H1 (cell line): Measurements from ENCODE around the gene PLAAT2. TPM values are rescaled to one million over a fixed set of nuclear protein-coding genes. Genes with fewer than 3 reads are reported as not detected.

Experiments
- CTCF ChIA-PET: fragments of 300-600 bp; sonication (Branson Sonifier 250); formaldehyde crosslinking; loops from one replicate; lab custom pipeline; 2021; ENCODE audit not compliant: partially characterized antibody; lab: Charles Lee
- POLR2A ChIA-PET: fragments of 300-600 bp; sonication (Branson Sonifier 250); formaldehyde crosslinking; loops from one replicate; lab custom pipeline; 2021; ENCODE audit warnings: inconsistent platforms; ENCODE audit not compliant: partially characterized antibody; lab: Charles Lee
- DNase-seq, 2 experiments: peaks; one replicate each; pipeline versions ENCODE4 v3.0.0 to v3.0.0-alpha.2; 2010 to 2022; ENCODE audit warnings: low spot score in 2 of 2, low read depth in 1 of 2, mixed read lengths in 1 of 2
- FAIRE-seq: peaks from 2 replicates; lab custom pipeline; 2011; peaks lifted over from hg19 to GRCh38; lab: Jason Lieb, UNC
- H2AFZ ChIP-seq: 2 replicates; pipeline ENCODE4 v1.8.1; 2012; ENCODE audit warnings: low read length, inconsistent platforms
- H2AK5ac ChIP-seq: 2 replicates; pipeline ENCODE4 v1.6.1; 2013; ENCODE audit warnings: low read depth, low read length
- H2BK120ac ChIP-seq: replicated peaks from 2 replicates; pipeline ENCODE3; 2013; ENCODE audit warnings: low read depth, low read length, inconsistent platforms
- H2BK12ac ChIP-seq: 2 replicates; pipeline ENCODE4 v1.6.1; 2013; ENCODE audit warnings: low read depth, low read length
- H2BK15ac ChIP-seq: 2 replicates; pipeline ENCODE4 v1.6.1; 2013; ENCODE audit warnings: low read length
- H2BK20ac ChIP-seq: 2 replicates; pipeline ENCODE4 v1.6.1; 2013; ENCODE audit warnings: low read length
- H2BK5ac ChIP-seq: 2 replicates; pipeline ENCODE4 v1.6.1; 2013; ENCODE audit warnings: low read depth, low read length
- H3K14ac ChIP-seq: 2 replicates; pipeline ENCODE4 v1.6.1; 2013; ENCODE audit warnings: inconsistent platforms; ENCODE audit not compliant: insufficient read length
- H3K18ac ChIP-seq: 2 replicates; pipeline ENCODE4 v1.6.1; 2013; ENCODE audit warnings: low read length; ENCODE audit errors: extremely low read depth
- H3K23ac ChIP-seq: 2 replicates; pipeline ENCODE4 v1.6.1; 2013; ENCODE audit warnings: inconsistent platforms; ENCODE audit not compliant: insufficient read length
- H3K23me2 ChIP-seq: 2 replicates; pipeline ENCODE4 v1.6.1; 2013; ENCODE audit warnings: low read depth, low read length
- H3K27ac ChIP-seq: 2 replicates; pipeline ENCODE4 v1.6.1; 2011; ENCODE audit warnings: low read depth, low read length, inconsistent platforms
- H3K27me3 ChIP-seq, 4 experiments: replicated peaks in 1 of 4; 1 replicate in 1 of 4; 2 replicates in 3 of 4; pipeline versions ENCODE4 v1.6.1 to v1.8.1; 2011 to 2013; ENCODE audit warnings: low read length in 3 of 4, mild to moderate bottlenecking in 3 of 4, inconsistent platforms in 2 of 4, mixed read lengths in 2 of 4, moderate library complexity in 1 of 4; ENCODE audit not compliant: control insufficient read depth in 3 of 4, insufficient read depth in 3 of 4; ENCODE audit errors: extremely low read depth in 1 of 4
- H3K36me3 ChIP-seq, 4 experiments: 2 replicates each; pipeline versions ENCODE4 v1.6.1 to v1.8.1; 2011 to 2013; ENCODE audit warnings: mild to moderate bottlenecking in 4 of 4, low read length in 3 of 4, moderate library complexity in 2 of 4, control low read depth in 1 of 4, inconsistent platforms in 1 of 4; ENCODE audit not compliant: insufficient read depth in 4 of 4, control insufficient read depth in 2 of 4
- H3K4ac ChIP-seq: replicated peaks from 2 replicates; pipeline ENCODE3; 2013; ENCODE audit warnings: low read length, low read depth, mixed read lengths, inconsistent platforms; ENCODE audit not compliant: insufficient read length
- H3K4me1 ChIP-seq, 4 experiments: replicated peaks in 1 of 4; 1 replicate in 1 of 4; 2 replicates in 3 of 4; pipeline versions ENCODE4 v1.6.1 to v1.8.1; 2011 to 2013; ENCODE audit warnings: low read length in 3 of 4, inconsistent platforms in 2 of 4, mixed read lengths in 1 of 4; ENCODE audit not compliant: insufficient read depth in 4 of 4, control insufficient read depth in 3 of 4
- H3K4me2 ChIP-seq, 2 experiments: 2 replicates each; pipeline versions ENCODE4 v1.6.1 to v1.8.1; 2011 to 2013; ENCODE audit warnings: low read depth in 2 of 2, low read length in 2 of 2, control low read depth in 1 of 2, inconsistent platforms in 1 of 2, mild to moderate bottlenecking in 1 of 2; ENCODE audit not compliant: insufficient read depth in 1 of 2
- H3K4me3 ChIP-seq, 4 experiments: fragments of 200-600, 300-600 bp in 1 of 4; sonication (generic), shearing (Covaris generic), sonication (Bioruptor Twin) in 1 of 4; 2 replicates each; pipeline versions ENCODE4 v1.5.1 to v1.8.1; 2011 to 2016; ENCODE audit warnings: low read length in 4 of 4, low read depth in 3 of 4, control low read depth in 2 of 4, inconsistent platforms in 2 of 4, mild to moderate bottlenecking in 2 of 4, mixed read lengths in 1 of 4, moderate library complexity in 1 of 4; ENCODE audit not compliant: insufficient read depth in 2 of 4; ENCODE audit errors: extremely low read depth in 1 of 4
- H3K56ac ChIP-seq: replicated peaks from 2 replicates; pipeline ENCODE3; 2013; ENCODE audit warnings: low read depth, mild to moderate bottlenecking, mixed read lengths, low read length, inconsistent platforms; ENCODE audit not compliant: insufficient read length
- H3K79me1 ChIP-seq: 2 replicates; pipeline ENCODE4 v1.6.1; 2013; ENCODE audit warnings: low read depth, low read length, control low read depth
- H3K79me2 ChIP-seq, 2 experiments: 2 replicates each; pipeline versions ENCODE4 v1.6.1 to v1.8.1; 2012 to 2013; ENCODE audit warnings: low read length in 2 of 2, mild to moderate bottlenecking in 2 of 2, inconsistent platforms in 1 of 2; ENCODE audit not compliant: insufficient read depth in 2 of 2, control insufficient read depth in 1 of 2
- H3K9ac ChIP-seq, 4 experiments: replicated peaks in 1 of 4; 1 replicate in 1 of 4; 2 replicates in 3 of 4; pipeline versions ENCODE4 v1.6.1 to v1.8.1; 2011 to 2013; ENCODE audit warnings: low read depth in 3 of 4, low read length in 3 of 4, control low read depth in 2 of 4, mild to moderate bottlenecking in 2 of 4, moderate library complexity in 2 of 4, inconsistent platforms in 1 of 4; ENCODE audit errors: extremely low read depth in 1 of 4
- H3K9me3 ChIP-seq, 2 experiments: 2 replicates each; pipeline versions ENCODE4 v1.6.1 to v1.8.1; 2012 to 2013; ENCODE audit warnings: mild to moderate bottlenecking in 2 of 2, moderate library complexity in 2 of 2, control low read depth in 1 of 2, inconsistent platforms in 1 of 2, low read depth in 1 of 2, low read length in 1 of 2, mixed read lengths in 1 of 2; ENCODE audit not compliant: insufficient read depth in 2 of 2
- H4K20me1 ChIP-seq, 2 experiments: replicated peaks in 1 of 2; 2 replicates each; pipeline versions ENCODE3 to v1.8.1; 2011 to 2013; ENCODE audit warnings: inconsistent platforms in 2 of 2, low read length in 2 of 2, mild to moderate bottlenecking in 1 of 2; ENCODE audit not compliant: insufficient read depth in 2 of 2, control insufficient read depth in 1 of 2
- H4K5ac ChIP-seq: 2 replicates; pipeline ENCODE4 v1.6.1; 2013; ENCODE audit warnings: low read length, low read depth, mixed read lengths, inconsistent platforms; ENCODE audit not compliant: insufficient read length
- H4K8ac ChIP-seq: 2 replicates; pipeline ENCODE4 v1.8.0; 2013; ENCODE audit warnings: mild to moderate bottlenecking, moderate library complexity, low read length, inconsistent platforms; ENCODE audit not compliant: insufficient read depth; ENCODE audit errors: extremely low read depth
- H4K91ac ChIP-seq: replicated peaks from 2 replicates; pipeline ENCODE3; 2013; ENCODE audit warnings: low read length, mixed read lengths, inconsistent platforms; ENCODE audit not compliant: insufficient read length
- ASH2L ChIP-seq: fragments of 200-600, 300-600 bp; sonication (generic); IDR thresholded peaks from one replicate; pipeline ENCODE4 v1.7.1; 2017; ENCODE audit warnings: low read length
- BACH1 ChIP-seq: IDR thresholded peaks from 2 replicates; pipeline ENCODE4 v1.6.1; 2012; ENCODE audit warnings: low read length, improper control_type of control experiment
- BRCA1 ChIP-seq: IDR thresholded peaks from 2 replicates; pipeline ENCODE4 v1.6.1; 2012; ENCODE audit warnings: low read depth, low read length, improper control_type of control experiment
- CREB1 ChIP-seq: IDR thresholded peaks from 2 replicates; pipeline ENCODE4 v1.6.1; 2012; ENCODE audit warnings: inconsistent platforms
- HDAC6 ChIP-seq: IDR thresholded peaks from one replicate; pipeline ENCODE4 v1.7.1; 2012; ENCODE audit warnings: low read depth, mild to moderate bottlenecking, inconsistent platforms, low read length, moderate library complexity
- JUND ChIP-seq: IDR thresholded peaks from 2 replicates; pipeline ENCODE4 v1.6.1; 2011; ENCODE audit warnings: mild to moderate bottlenecking, improper control_type of control experiment, low read length
- KDM1A ChIP-seq: fragments of 200-600, 300-600 bp; sonication (generic); IDR thresholded peaks from 2 replicates; pipeline ENCODE4 v1.7.1; 2016; ENCODE audit warnings: mild to moderate bottlenecking, low read length, borderline replicate concordance
- POU5F1 ChIP-seq: IDR thresholded peaks from 2 replicates; pipeline ENCODE4 v1.6.1; 2011; ENCODE audit warnings: low read depth, mild to moderate bottlenecking, low read length, moderate library complexity
- SAP30 ChIP-seq: fragments of 300-600 bp; sonication (generic); IDR thresholded peaks from 2 replicates; pipeline ENCODE4 v1.7.1; 2012; ENCODE audit warnings: low read length, moderate library complexity, mild to moderate bottlenecking, inconsistent platforms; ENCODE audit not compliant: insufficient read depth, insufficient replicate concordance
- SIX5 ChIP-seq: IDR thresholded peaks from 2 replicates; pipeline ENCODE4 v1.6.1; 2011; ENCODE audit warnings: mild to moderate bottlenecking, low read depth, low read length
- TCF12 ChIP-seq: IDR thresholded peaks from 2 replicates; pipeline ENCODE4 v1.6.1; 2011; ENCODE audit warnings: low read depth, mild to moderate bottlenecking, low read length
- YY1 ChIP-seq: IDR thresholded peaks from 2 replicates; pipeline ENCODE4 v1.6.1; 2011; ENCODE audit warnings: low read depth, mild to moderate bottlenecking, low read length
- WGBS, 2 experiments: shearing (Covaris generic) in 1 of 2; methylation state at CpG; one replicate each; pipeline versions ENCODE4 v1.1.6 to v1.1.7; 2013 to 2015; ENCODE audit warnings: low lambda C conversion rate in 2 of 2, mixed read lengths in 2 of 2, inconsistent platforms in 1 of 2, low coverage in 1 of 2, missing lambda C conversion rate in 1 of 2; ENCODE audit not compliant: insufficient replicate concordance in 2 of 2, insufficient coverage in 1 of 2, insufficient read length in 1 of 2; ENCODE audit errors: extremely low coverage in 1 of 2, missing lambda C conversion rate in 1 of 2; 5-methylcytosine and 5-hydroxymethylcytosine counted together
- polyA plus RNA-seq, 7 experiments: library from polyadenylated mRNA; depleted of rRNA in 3 of 7; stranded (reverse) in 5 of 7; unstranded in 2 of 7; fragments of >200 nt in 5 of 7; fragments of 200-250 nt in 2 of 7; gene quantifications; 1 replicate in 5 of 7; 2 replicates in 1 of 7; 4 replicates in 1 of 7; pipeline versions ENCODE4 v1.2.1 to v1.2.3, GENCODE V29; 2011 to 2013; ENCODE audit warnings: missing spikeins in 2 of 7, mixed read lengths in 2 of 7
- total RNA-seq: library from RNA; stranded (reverse); fragmentation: NEBNext Ultra II Directional; extraction: Animal tissue kit (Norgen Biotek cat#: 25700); gene quantifications from 2 replicates; pipeline ENCODE4 v1.2.1, GENCODE V29; 2021

PLAAT2 gene
- total and polyA plus RNA-seq, 2 of the 8 experiments (the other 6 are each of a cell fraction or from before 2014, with no cell fraction given), result 0.39 TPM; not detected in 1

DNA sequence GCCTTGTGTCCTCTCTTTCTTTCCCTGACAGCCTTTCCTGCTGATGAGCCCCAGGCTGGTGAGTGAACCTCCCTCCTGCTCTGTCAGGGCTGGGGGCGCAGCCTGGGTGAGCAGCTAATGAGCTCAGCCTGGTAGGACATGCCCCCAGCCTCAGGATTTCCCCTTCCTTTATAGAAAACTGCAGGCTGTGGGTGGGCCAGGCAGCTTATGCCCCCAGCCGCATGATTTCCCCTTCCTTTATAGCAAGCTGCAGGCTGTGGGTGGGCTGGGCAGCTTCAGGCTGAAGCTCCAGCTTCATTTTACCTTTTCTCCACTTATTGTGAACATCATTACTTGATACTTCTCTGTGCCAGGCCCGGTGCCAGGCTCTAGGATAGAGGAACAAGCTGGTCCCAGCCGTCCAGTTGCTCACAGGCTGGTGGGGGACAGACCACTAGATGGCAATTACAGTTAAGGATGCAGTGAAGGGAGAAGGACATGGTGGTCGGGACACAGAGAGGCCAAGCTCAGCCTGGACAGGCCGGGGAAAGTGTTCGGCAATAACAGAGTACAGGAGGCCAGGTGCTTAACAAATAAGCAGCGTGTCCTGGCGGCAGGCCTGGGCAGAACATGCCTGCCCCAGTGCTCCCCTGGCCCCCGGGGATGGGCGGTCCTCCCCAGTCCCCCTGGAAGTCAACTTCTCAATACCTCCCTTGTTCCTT lies 52.0 kb downstream of the PLAAT2 start:
- FAIRE-seq, result no peak
- H3K9ac ChIP-seq, result no peak overlapping the region
- H2AFZ ChIP-seq, result no peak overlapping the region
- no peak overlapping the region; the same call in 1 of the 2 replicates for H2BK20ac ChIP-seq
- peak overlapping the region; percentile 80 for H3K4ac ChIP-seq
- H4K20me1 ChIP-seq, result no peaks in the 10 kb centered on the region
- peak overlapping the region; percentile 75; the same call in 1 of the 2 replicates for H2BK12ac ChIP-seq
- WGBS, 2 experiments, result 89% methylated on average over 11 of the region's 11 CpGs; no CpG with 5 or more reads in 1 of the 2 experiments
- peak overlapping the region; percentile 68 for H4K91ac ChIP-seq
- H2BK15ac ChIP-seq, result peak overlapping the region; percentile 92; the same call in 1 of the 2 replicates
- no peak overlapping the region for H3K56ac ChIP-seq
- H3K14ac ChIP-seq, result no peak overlapping the region
- H3K9me3 ChIP-seq, result no peaks in the 10 kb centered on the region
- H3K23me2 ChIP-seq, result no peaks in the 10 kb centered on the region
- TF ChIP-seq BACH1 (no peak), KDM1A (no peak), BRCA1 (no peak), HDAC6 (no peak), POU5F1 (no peak), CREB1 (no peak), JUND (no peak), ASH2L (no peak), SIX5 (no peak), TCF12 (no peak), YY1 (no peak), SAP30 (no peak)
- no peaks in the 10 kb centered on the region for H3K79me2 ChIP-seq
- H3K23ac ChIP-seq, result no peak overlapping the region
- peak overlapping the region; percentile 53; the same call in 1 of the 2 replicates for H3K18ac ChIP-seq
- H4K5ac ChIP-seq, result no peak overlapping the region
- H4K8ac ChIP-seq, result peak overlapping the region; percentile 35
- no peak for DNase-seq
- H3K27ac ChIP-seq, result no peak overlapping the region
- H3K36me3 ChIP-seq, result no peaks in the 10 kb centered on the region
- peak overlapping the region; percentile 4; the same call in 1 of the 2 replicates for H2BK5ac ChIP-seq
- H2AK5ac ChIP-seq, result no peak overlapping the region
- CTCF ChIA-PET, result interaction anchor here (0.9 to 8.2 kb wide), 6 partner anchors 9 to 125 kb away, joined by 3 to 97 read pairs (median 4); no protein-coding TSS in a partner anchor
- H3K4me2 ChIP-seq, result no peak overlapping the region
- no peak overlapping the region for H3K4me3 ChIP-seq
- H2BK120ac ChIP-seq, result peak overlapping the region; percentile 9
- POLR2A ChIA-PET, result interaction anchor here (0.6 to 2.2 kb wide), 4 partner anchors 11 to 287 kb away, joined by 3 to 9 read pairs (median 4); no protein-coding TSS in a partner anchor
- peaks cover under 1 to 11% (median 4%) of the 10 kb centered on the region in 4 experiments for H3K4me1 ChIP-seq
- H3K27me3 ChIP-seq, result no peaks in the 10 kb centered on the region
- H3K79me1 ChIP-seq, result no peaks in the 10 kb centered on the region
